Measurements from ENCODE around the gene AP2A2. TPM values are rescaled to one million over a fixed set of nuclear protein-coding genes. Genes with fewer than 3 reads are reported as not detected.

Gene AP2A2
- total RNA-seq, 2 donors from 2014 or later = 79.4 to 97.7 TPM

- Histone ChIP-seq H3K4me1 (ENCODE audit: control insufficient read depth, insufficient read depth, low read length) (no peaks in the 10 kb centered on the region), H3K9me3 (ENCODE audit: control insufficient read depth, low read length) (no peaks in the 10 kb centered on the region), H3K36me3 (ENCODE audit: control insufficient read depth, insufficient read depth, low read length) (peaks cover 19% of the 10 kb centered on the region), H3K4me3 (ENCODE audit: low read length) (no peak overlapping the region), H3K9ac (ENCODE audit: extremely low read depth, low read length, poor library complexity, severe bottlenecking) (no peak overlapping the region), H3K27ac (ENCODE audit: low read depth, low read length) (no peak overlapping the region), H3K27me3 (ENCODE audit: control insufficient read depth, insufficient read depth, low read length, poor library complexity, severe bottlenecking) (no peaks in the 10 kb centered on the region)
- Mint-ChIP-seq H3K27me3 (ENCODE audit: insufficient read depth) (no peaks in the 10 kb centered on the region), H3K27ac (no peak overlapping the region), H3K9me3 (peaks cover 10% of the 10 kb centered on the region), H3K4me1 (no peaks in the 10 kb centered on the region), H3K36me3 (ENCODE audit: low read depth) (peaks cover 37% of the 10 kb centered on the region), H3K4me3 (no peak overlapping the region)
- no peak for TF ChIP-seq CTCF (conservative IDR thresholded peaks at IDR 0.05)
- DNase-seq = no peak
- WGBS, 2 experiments (ENCODE audit: insufficient coverage in 1 of 2, insufficient read length in 1 of 2) = 94 to 98% methylated on average over 9 to 17 of the region's 17 CpGs
These were observed 86.6 kb downstream of the AP2A2 start for GRCh38 chr11:1012291-1012690.

- 90 to 93% methylated on average over 11 to 28 of the region's 28 CpGs for WGBS, 2 experiments (ENCODE audit: insufficient coverage in 1 of 2, insufficient read length in 1 of 2)
- Histone ChIP-seq H3K36me3 (ENCODE audit: control insufficient read depth, insufficient read depth, low read length) (peaks cover 14% of the 10 kb centered on the region), H3K4me3 (ENCODE audit: low read length) (no peak overlapping the region), H3K9me3 (ENCODE audit: control insufficient read depth, low read length) (no peaks in the 10 kb centered on the region), H3K4me1 (ENCODE audit: control insufficient read depth, insufficient read depth, low read length) (no peaks in the 10 kb centered on the region), H3K27me3 (ENCODE audit: control insufficient read depth, insufficient read depth, low read length, poor library complexity, severe bottlenecking) (no peaks in the 10 kb centered on the region), H3K27ac (ENCODE audit: low read depth, low read length) (peak overlapping the region; percentile 38), H3K9ac (ENCODE audit: extremely low read depth, low read length, poor library complexity, severe bottlenecking) (no peak overlapping the region)
- Mint-ChIP-seq H3K4me3 (no peak overlapping the region), H3K27me3 (ENCODE audit: insufficient read depth) (no peaks in the 10 kb centered on the region), H3K36me3 (ENCODE audit: low read depth) (peaks cover 40% of the 10 kb centered on the region), H3K27ac (no peak overlapping the region), H3K4me1 (no peaks in the 10 kb centered on the region), H3K9me3 (peaks cover 15% of the 10 kb centered on the region)
- no peak for TF ChIP-seq CTCF (conservative IDR thresholded peaks at IDR 0.05)
- DNase-seq = no peak
These were observed 87.3 kb downstream of the AP2A2 start for GRCh38 chr11:1012740-1013630.

DNA sequence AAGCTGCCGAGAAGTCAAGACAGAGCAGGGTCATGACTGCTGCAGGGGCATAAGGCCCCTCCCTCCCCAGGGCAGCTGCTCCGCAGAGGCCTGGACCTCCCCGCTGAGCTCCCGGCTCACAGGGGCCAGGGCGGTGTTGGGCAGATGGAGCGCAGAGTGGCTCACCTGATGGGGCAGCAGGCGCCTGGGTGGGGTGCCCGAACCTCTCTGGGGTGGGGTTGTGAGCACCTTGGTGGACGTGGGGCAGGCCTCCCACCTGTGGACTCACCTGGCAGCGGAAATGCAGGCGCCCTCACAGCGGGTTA, 87.9 kb downstream of the AP2A2 start:
- H3K27me3 Mint-ChIP-seq (ENCODE audit: insufficient read depth) = no peaks in the 10 kb centered on the region

More for the DNA sequence above, 87.9 kb downstream of the AP2A2 start:
- Mint-ChIP-seq H3K4me3 (no peak overlapping the region), H3K36me3 (ENCODE audit: low read depth) (peaks cover 39% of the 10 kb centered on the region), H3K27ac (no peak overlapping the region), H3K9me3 (peaks cover 15% of the 10 kb centered on the region), H3K4me1 (no peaks in the 10 kb centered on the region)
- Histone ChIP-seq H3K36me3 (ENCODE audit: control insufficient read depth, insufficient read depth, low read length) (peaks cover 11% of the 10 kb centered on the region), H3K4me1 (ENCODE audit: control insufficient read depth, insufficient read depth, low read length) (no peaks in the 10 kb centered on the region), H3K4me3 (ENCODE audit: low read length) (no peak overlapping the region), H3K27me3 (ENCODE audit: control insufficient read depth, insufficient read depth, low read length, poor library complexity, severe bottlenecking) (no peaks in the 10 kb centered on the region), H3K9me3 (ENCODE audit: control insufficient read depth, low read length) (no peaks in the 10 kb centered on the region), H3K27ac (ENCODE audit: low read depth, low read length) (peak overlapping the region; percentile 38), H3K9ac (ENCODE audit: extremely low read depth, low read length, poor library complexity, severe bottlenecking) (no peak overlapping the region)
- 93 to 100% methylated on average over 11 to 12 of the region's 12 CpGs for WGBS, 2 experiments (ENCODE audit: insufficient coverage in 1 of 2, insufficient read length in 1 of 2)
- TF ChIP-seq CTCF (conservative IDR thresholded peaks at IDR 0.05) = no peak
- no peak for DNase-seq
